HFFc6 (cell line): Measurements from ENCODE around the gene GALNT1. TPM values are rescaled to one million over a fixed set of nuclear protein-coding genes. Genes with fewer than 3 reads are reported as not detected.

ENCODE experiments used
- DNase-seq: peaks from one replicate; pipeline ENCODE4 v3.0.0-alpha.2; 2018
- H3K27ac Mint-ChIP-seq: 2 replicates; pipeline ENCODE4 v1.8.0; 2020; ENCODE audit warnings: mild to moderate bottlenecking, mixed read lengths
- H3K27me3 Mint-ChIP-seq: 2 replicates; pipeline ENCODE4 v1.8.0; 2021; ENCODE audit warnings: mild to moderate bottlenecking, moderate library complexity, mixed read lengths; ENCODE audit not compliant: insufficient read depth
- H3K36me3 Mint-ChIP-seq: 2 replicates; pipeline ENCODE4 v1.8.0; 2021; ENCODE audit warnings: low read depth, mixed read lengths
- H3K4me1 Mint-ChIP-seq: 2 replicates; pipeline ENCODE4 v1.8.0; 2020; ENCODE audit warnings: low read depth, mixed read lengths
- H3K4me3 Mint-ChIP-seq: 2 replicates; pipeline ENCODE4 v1.8.0; 2020; ENCODE audit warnings: mild to moderate bottlenecking, moderate library complexity, mixed read lengths
- H3K9me3 Mint-ChIP-seq: 2 replicates; pipeline ENCODE4 v1.8.0; 2020; ENCODE audit warnings: mild to moderate bottlenecking, mixed read lengths
- CTCF ChIP-seq: fragments of 200-600 bp; sonication (generic); IDR thresholded peaks from 2 replicates; pipeline ENCODE4 v1.5.0; 2021; ENCODE audit warnings: antibody characterized with exemption, mild to moderate bottlenecking
- total RNA-seq, 6 experiments: library from RNA; stranded (reverse); fragmentation: NEBNext Ultra II Directional; extraction: Animal tissue kit (Norgen Biotek cat#: 25700); gene quantifications; 2 replicates in 1 of 6; 3 replicates in 5 of 6; pipeline ENCODE4 v1.2.3, GENCODE V29; 2021

GALNT1 gene
- total RNA-seq, 6 experiments from 2014 or later, result 36.4 to 48.2 (median 40.2) TPM

GRCh38 chr18:35610724-35611123, 29.2 kb downstream of the GALNT1 start:
- Mint-ChIP-seq H3K27me3 (0 out of 2 replicates have a peak, but pooled peaks cover 1% of the 10 kb centered on the region), H3K4me3 (no peak overlapping the region), H3K27ac (no peak overlapping the region), H3K9me3 (no peaks in the 10 kb centered on the region), H3K36me3 (no peaks in the 10 kb centered on the region), H3K4me1 (peaks cover 5% of the 10 kb centered on the region; the same call in 1 of the 2 replicates)
- DNase-seq, result no peak
- TF ChIP-seq CTCF, result no peak

- no peaks in the 10 kb centered on the region; the same call in 1 of the 2 replicates for H3K4me1 Mint-ChIP-seq
- H3K36me3 Mint-ChIP-seq, result no peaks in the 10 kb centered on the region
- TF ChIP-seq CTCF, result no peak
- H3K27ac Mint-ChIP-seq, result no peak overlapping the region
- H3K4me3 Mint-ChIP-seq, result no peak overlapping the region
- H3K9me3 Mint-ChIP-seq, result no peaks in the 10 kb centered on the region
- DNase-seq, result no peak
- 0 out of 2 replicates have a peak, but pooled peaks cover 1% of the 10 kb centered on the region for H3K27me3 Mint-ChIP-seq
Observed at GRCh38 chr18:35611518-35611917, 30.0 kb downstream of the GALNT1 start.

GRCh38 chr18:35616074-35616473, 34.5 kb downstream of the GALNT1 start:
- no peak for DNase-seq
- H3K4me1 Mint-ChIP-seq, result no peaks in the 10 kb centered on the region; the same call in 1 of the 2 replicates
- no peak for TF ChIP-seq CTCF
- H3K27ac Mint-ChIP-seq, result no peak overlapping the region
- no peaks in the 10 kb centered on the region for H3K36me3 Mint-ChIP-seq
- H3K9me3 Mint-ChIP-seq, result no peaks in the 10 kb centered on the region
- H3K27me3 Mint-ChIP-seq, result 0 out of 2 replicates have a peak, but pooled peaks cover under 1% of the 10 kb centered on the region
- H3K4me3 Mint-ChIP-seq, result no peak overlapping the region

GRCh38 chr18:35616664-35617423, 35.3 kb downstream of the GALNT1 start:
- Mint-ChIP-seq H3K4me3 (no peak overlapping the region), H3K36me3 (no peaks in the 10 kb centered on the region), H3K27ac (no peak overlapping the region), H3K4me1 (no peaks in the 10 kb centered on the region; the same call in 1 of the 2 replicates), H3K9me3 (no peaks in the 10 kb centered on the region), H3K27me3 (no peaks in the 10 kb centered on the region)
- TF ChIP-seq CTCF, result no peak
- peak; percentile 79 for DNase-seq

- Mint-ChIP-seq H3K36me3 (no peaks in the 10 kb centered on the region), H3K9me3 (no peaks in the 10 kb centered on the region), H3K4me1 (no peaks in the 10 kb centered on the region; the same call in 1 of the 2 replicates), H3K4me3 (no peak overlapping the region), H3K27me3 (no peaks in the 10 kb centered on the region), H3K27ac (no peak overlapping the region)
- DNase-seq, result no peak
- TF ChIP-seq CTCF, result no peak
Observed at GRCh38 chr18:35617865-35618264, 36.3 kb downstream of the GALNT1 start.
